Hepatocyte (in vitro differentiated cells): ENCODE data around the gene CD44.

Experiments
- EZH2 ChIP-seq: fragments of 200-600 bp; sonication (generic); IDR thresholded peaks from 2 replicates; pipeline ENCODE4 v1.6.1; 2016; ENCODE audit warnings: antibody characterized with exemption, mild to moderate bottlenecking, borderline replicate concordance
- EZH2phosphoT487 ChIP-seq: fragments of 200-600 bp; sonication (generic); IDR thresholded peaks from one replicate; pipeline ENCODE4 v1.6.1; 2018; ENCODE audit warnings: antibody characterized with exemption, mild to moderate bottlenecking, low read depth, moderate library complexity; ENCODE audit not compliant: unreplicated experiment, severe bottlenecking
- TF ChIP-seq, protein P1 (sequence below): fragments of 200-600 bp; sonication (generic); IDR thresholded peaks from 2 replicates; pipeline ENCODE4 v1.5.1; 2016; ENCODE audit warnings: antibody characterized with exemption, mild to moderate bottlenecking; ENCODE audit not compliant: poor library complexity

DNA sequence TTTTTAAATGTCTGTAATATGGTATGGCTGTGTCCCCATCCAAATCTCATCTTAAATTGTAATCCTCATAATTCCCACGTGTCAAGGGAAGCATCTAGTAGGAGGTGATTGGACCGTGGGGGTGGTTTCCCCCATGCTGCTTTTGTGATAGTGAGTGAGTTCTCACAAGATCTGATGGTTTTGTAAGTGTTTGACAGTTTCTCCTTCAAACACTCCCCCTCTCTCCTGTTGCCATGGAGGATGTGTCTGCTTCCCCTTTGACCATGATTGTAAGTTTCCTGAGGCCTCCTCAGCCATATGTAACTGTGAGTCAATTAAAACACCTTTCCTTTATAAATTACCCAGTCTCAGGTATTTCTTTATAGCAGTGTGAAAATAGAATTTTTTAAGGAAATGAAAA is 31.1 kb upstream of the CD44 start:
- TF ChIP-seq, protein P1, sequence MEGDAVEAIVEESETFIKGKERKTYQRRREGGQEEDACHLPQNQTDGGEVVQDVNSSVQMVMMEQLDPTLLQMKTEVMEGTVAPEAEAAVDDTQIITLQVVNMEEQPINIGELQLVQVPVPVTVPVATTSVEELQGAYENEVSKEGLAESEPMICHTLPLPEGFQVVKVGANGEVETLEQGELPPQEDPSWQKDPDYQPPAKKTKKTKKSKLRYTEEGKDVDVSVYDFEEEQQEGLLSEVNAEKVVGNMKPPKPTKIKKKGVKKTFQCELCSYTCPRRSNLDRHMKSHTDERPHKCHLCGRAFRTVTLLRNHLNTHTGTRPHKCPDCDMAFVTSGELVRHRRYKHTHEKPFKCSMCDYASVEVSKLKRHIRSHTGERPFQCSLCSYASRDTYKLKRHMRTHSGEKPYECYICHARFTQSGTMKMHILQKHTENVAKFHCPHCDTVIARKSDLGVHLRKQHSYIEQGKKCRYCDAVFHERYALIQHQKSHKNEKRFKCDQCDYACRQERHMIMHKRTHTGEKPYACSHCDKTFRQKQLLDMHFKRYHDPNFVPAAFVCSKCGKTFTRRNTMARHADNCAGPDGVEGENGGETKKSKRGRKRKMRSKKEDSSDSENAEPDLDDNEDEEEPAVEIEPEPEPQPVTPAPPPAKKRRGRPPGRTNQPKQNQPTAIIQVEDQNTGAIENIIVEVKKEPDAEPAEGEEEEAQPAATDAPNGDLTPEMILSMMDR: no peak
- TF ChIP-seq EZH2 (no peak), EZH2phosphoT487 (no peak)
